H1 (cell line): ENCODE results near the gene B3GLCT. TPM values are rescaled to one million over a fixed set of nuclear protein-coding genes. Genes with fewer than 3 reads are reported as not detected.

Experiments used
- CTCF ChIA-PET: fragments of 300-600 bp; sonication (Branson Sonifier 250); formaldehyde crosslinking; loops from one replicate; lab custom pipeline; 2021; ENCODE audit not compliant: partially characterized antibody; lab: Charles Lee
- POLR2A ChIA-PET: fragments of 300-600 bp; sonication (Branson Sonifier 250); formaldehyde crosslinking; loops from one replicate; lab custom pipeline; 2021; ENCODE audit warnings: inconsistent platforms; ENCODE audit not compliant: partially characterized antibody; lab: Charles Lee
- DNase-seq, 2 experiments: peaks; one replicate each; pipeline versions ENCODE4 v3.0.0 to v3.0.0-alpha.2; 2010 to 2022; ENCODE audit warnings: low spot score in 2 of 2, low read depth in 1 of 2, mixed read lengths in 1 of 2
- FAIRE-seq: peaks from 2 replicates; lab custom pipeline; 2011; peaks lifted over from hg19 to GRCh38; lab: Jason Lieb, UNC
- H2AFZ ChIP-seq: 2 replicates; pipeline ENCODE4 v1.8.1; 2012; ENCODE audit warnings: low read length, inconsistent platforms
- H2AK5ac ChIP-seq: 2 replicates; pipeline ENCODE4 v1.6.1; 2013; ENCODE audit warnings: low read depth, low read length
- H2BK120ac ChIP-seq: replicated peaks from 2 replicates; pipeline ENCODE3; 2013; ENCODE audit warnings: low read depth, low read length, inconsistent platforms
- H2BK12ac ChIP-seq: 2 replicates; pipeline ENCODE4 v1.6.1; 2013; ENCODE audit warnings: low read depth, low read length
- H2BK15ac ChIP-seq: 2 replicates; pipeline ENCODE4 v1.6.1; 2013; ENCODE audit warnings: low read length
- H2BK20ac ChIP-seq: 2 replicates; pipeline ENCODE4 v1.6.1; 2013; ENCODE audit warnings: low read length
- H2BK5ac ChIP-seq: 2 replicates; pipeline ENCODE4 v1.6.1; 2013; ENCODE audit warnings: low read depth, low read length
- H3K14ac ChIP-seq: 2 replicates; pipeline ENCODE4 v1.6.1; 2013; ENCODE audit warnings: inconsistent platforms; ENCODE audit not compliant: insufficient read length
- H3K18ac ChIP-seq: 2 replicates; pipeline ENCODE4 v1.6.1; 2013; ENCODE audit warnings: low read length; ENCODE audit errors: extremely low read depth
- H3K23ac ChIP-seq: 2 replicates; pipeline ENCODE4 v1.6.1; 2013; ENCODE audit warnings: inconsistent platforms; ENCODE audit not compliant: insufficient read length
- H3K23me2 ChIP-seq: 2 replicates; pipeline ENCODE4 v1.6.1; 2013; ENCODE audit warnings: low read depth, low read length
- H3K27ac ChIP-seq: 2 replicates; pipeline ENCODE4 v1.6.1; 2011; ENCODE audit warnings: low read depth, low read length, inconsistent platforms
- H3K27me3 ChIP-seq, 4 experiments: replicated peaks in 1 of 4; 1 replicate in 1 of 4; 2 replicates in 3 of 4; pipeline versions ENCODE4 v1.6.1 to v1.8.1; 2011 to 2013; ENCODE audit warnings: low read length in 3 of 4, mild to moderate bottlenecking in 3 of 4, inconsistent platforms in 2 of 4, mixed read lengths in 2 of 4, moderate library complexity in 1 of 4; ENCODE audit not compliant: control insufficient read depth in 3 of 4, insufficient read depth in 3 of 4; ENCODE audit errors: extremely low read depth in 1 of 4
- H3K36me3 ChIP-seq, 4 experiments: 2 replicates each; pipeline versions ENCODE4 v1.6.1 to v1.8.1; 2011 to 2013; ENCODE audit warnings: mild to moderate bottlenecking in 4 of 4, low read length in 3 of 4, moderate library complexity in 2 of 4, control low read depth in 1 of 4, inconsistent platforms in 1 of 4; ENCODE audit not compliant: insufficient read depth in 4 of 4, control insufficient read depth in 2 of 4
- H3K4ac ChIP-seq: replicated peaks from 2 replicates; pipeline ENCODE3; 2013; ENCODE audit warnings: low read length, low read depth, mixed read lengths, inconsistent platforms; ENCODE audit not compliant: insufficient read length
- H3K4me1 ChIP-seq, 4 experiments: replicated peaks in 1 of 4; 1 replicate in 1 of 4; 2 replicates in 3 of 4; pipeline versions ENCODE4 v1.6.1 to v1.8.1; 2011 to 2013; ENCODE audit warnings: low read length in 3 of 4, inconsistent platforms in 2 of 4, mixed read lengths in 1 of 4; ENCODE audit not compliant: insufficient read depth in 4 of 4, control insufficient read depth in 3 of 4
- H3K4me2 ChIP-seq, 2 experiments: 2 replicates each; pipeline versions ENCODE4 v1.6.1 to v1.8.1; 2011 to 2013; ENCODE audit warnings: low read depth in 2 of 2, low read length in 2 of 2, control low read depth in 1 of 2, inconsistent platforms in 1 of 2, mild to moderate bottlenecking in 1 of 2; ENCODE audit not compliant: insufficient read depth in 1 of 2
- H3K4me3 ChIP-seq, 4 experiments: fragments of 200-600, 300-600 bp in 1 of 4; sonication (generic), shearing (Covaris generic), sonication (Bioruptor Twin) in 1 of 4; 2 replicates each; pipeline versions ENCODE4 v1.5.1 to v1.8.1; 2011 to 2016; ENCODE audit warnings: low read length in 4 of 4, low read depth in 3 of 4, control low read depth in 2 of 4, inconsistent platforms in 2 of 4, mild to moderate bottlenecking in 2 of 4, mixed read lengths in 1 of 4, moderate library complexity in 1 of 4; ENCODE audit not compliant: insufficient read depth in 2 of 4; ENCODE audit errors: extremely low read depth in 1 of 4
- H3K56ac ChIP-seq: replicated peaks from 2 replicates; pipeline ENCODE3; 2013; ENCODE audit warnings: low read depth, mild to moderate bottlenecking, mixed read lengths, low read length, inconsistent platforms; ENCODE audit not compliant: insufficient read length
- H3K79me1 ChIP-seq: 2 replicates; pipeline ENCODE4 v1.6.1; 2013; ENCODE audit warnings: low read depth, low read length, control low read depth
- H3K79me2 ChIP-seq, 2 experiments: 2 replicates each; pipeline versions ENCODE4 v1.6.1 to v1.8.1; 2012 to 2013; ENCODE audit warnings: low read length in 2 of 2, mild to moderate bottlenecking in 2 of 2, inconsistent platforms in 1 of 2; ENCODE audit not compliant: insufficient read depth in 2 of 2, control insufficient read depth in 1 of 2
- H3K9ac ChIP-seq, 4 experiments: replicated peaks in 1 of 4; 1 replicate in 1 of 4; 2 replicates in 3 of 4; pipeline versions ENCODE4 v1.6.1 to v1.8.1; 2011 to 2013; ENCODE audit warnings: low read depth in 3 of 4, low read length in 3 of 4, control low read depth in 2 of 4, mild to moderate bottlenecking in 2 of 4, moderate library complexity in 2 of 4, inconsistent platforms in 1 of 4; ENCODE audit errors: extremely low read depth in 1 of 4
- H3K9me3 ChIP-seq, 2 experiments: 2 replicates each; pipeline versions ENCODE4 v1.6.1 to v1.8.1; 2012 to 2013; ENCODE audit warnings: mild to moderate bottlenecking in 2 of 2, moderate library complexity in 2 of 2, control low read depth in 1 of 2, inconsistent platforms in 1 of 2, low read depth in 1 of 2, low read length in 1 of 2, mixed read lengths in 1 of 2; ENCODE audit not compliant: insufficient read depth in 2 of 2
- H4K20me1 ChIP-seq, 2 experiments: replicated peaks in 1 of 2; 2 replicates each; pipeline versions ENCODE3 to v1.8.1; 2011 to 2013; ENCODE audit warnings: inconsistent platforms in 2 of 2, low read length in 2 of 2, mild to moderate bottlenecking in 1 of 2; ENCODE audit not compliant: insufficient read depth in 2 of 2, control insufficient read depth in 1 of 2
- H4K5ac ChIP-seq: 2 replicates; pipeline ENCODE4 v1.6.1; 2013; ENCODE audit warnings: low read length, low read depth, mixed read lengths, inconsistent platforms; ENCODE audit not compliant: insufficient read length
- H4K8ac ChIP-seq: 2 replicates; pipeline ENCODE4 v1.8.0; 2013; ENCODE audit warnings: mild to moderate bottlenecking, moderate library complexity, low read length, inconsistent platforms; ENCODE audit not compliant: insufficient read depth; ENCODE audit errors: extremely low read depth
- H4K91ac ChIP-seq: replicated peaks from 2 replicates; pipeline ENCODE3; 2013; ENCODE audit warnings: low read length, mixed read lengths, inconsistent platforms; ENCODE audit not compliant: insufficient read length
- CREB1 ChIP-seq: IDR thresholded peaks from 2 replicates; pipeline ENCODE4 v1.6.1; 2012; ENCODE audit warnings: inconsistent platforms
- CTBP2 ChIP-seq: IDR thresholded peaks from 2 replicates; pipeline ENCODE4 v1.7.0; 2011; ENCODE audit warnings: borderline replicate concordance, mild to moderate bottlenecking, moderate library complexity, mixed read lengths, low read length; ENCODE audit not compliant: insufficient read depth, insufficient read length
- JUN ChIP-seq: IDR thresholded peaks from 2 replicates; pipeline ENCODE4 v1.6.1; 2011; ENCODE audit warnings: low read depth, mild to moderate bottlenecking, improper control_type of control experiment, low read length
- JUND ChIP-seq: IDR thresholded peaks from 2 replicates; pipeline ENCODE4 v1.6.1; 2011; ENCODE audit warnings: mild to moderate bottlenecking, improper control_type of control experiment, low read length
- POU5F1 ChIP-seq: IDR thresholded peaks from 2 replicates; pipeline ENCODE4 v1.6.1; 2011; ENCODE audit warnings: low read depth, mild to moderate bottlenecking, low read length, moderate library complexity
- SIRT6 ChIP-seq: IDR thresholded peaks from one replicate; pipeline ENCODE4 v1.7.1; 2012; ENCODE audit warnings: low read length, inconsistent platforms
- SRF ChIP-seq: IDR thresholded peaks from 2 replicates; pipeline ENCODE4 v1.6.1; 2011; ENCODE audit warnings: mild to moderate bottlenecking, low read depth, low read length, moderate library complexity
- TAF7 ChIP-seq: optimal IDR thresholded peaks from 2 replicates; pipeline ENCODE3; 2011; ENCODE audit warnings: low read depth, mild to moderate bottlenecking, inconsistent platforms, low read length, moderate library complexity, borderline replicate concordance
- WGBS, 2 experiments: shearing (Covaris generic) in 1 of 2; methylation state at CpG; one replicate each; pipeline versions ENCODE4 v1.1.6 to v1.1.7; 2013 to 2015; ENCODE audit warnings: low lambda C conversion rate in 2 of 2, mixed read lengths in 2 of 2, inconsistent platforms in 1 of 2, low coverage in 1 of 2, missing lambda C conversion rate in 1 of 2; ENCODE audit not compliant: insufficient replicate concordance in 2 of 2, insufficient coverage in 1 of 2, insufficient read length in 1 of 2; ENCODE audit errors: extremely low coverage in 1 of 2, missing lambda C conversion rate in 1 of 2; 5-methylcytosine and 5-hydroxymethylcytosine counted together
- polyA plus RNA-seq, 7 experiments: library from polyadenylated mRNA; depleted of rRNA in 3 of 7; stranded (reverse) in 5 of 7; unstranded in 2 of 7; fragments of >200 nt in 5 of 7; fragments of 200-250 nt in 2 of 7; gene quantifications; 1 replicate in 5 of 7; 2 replicates in 1 of 7; 4 replicates in 1 of 7; pipeline versions ENCODE4 v1.2.1 to v1.2.3, GENCODE V29; 2011 to 2013; ENCODE audit warnings: missing spikeins in 2 of 7, mixed read lengths in 2 of 7
- total RNA-seq: library from RNA; stranded (reverse); fragmentation: NEBNext Ultra II Directional; extraction: Animal tissue kit (Norgen Biotek cat#: 25700); gene quantifications from 2 replicates; pipeline ENCODE4 v1.2.1, GENCODE V29; 2021

Gene B3GLCT
- total and polyA plus RNA-seq, 2 of the 8 experiments (the other 6 are each of a cell fraction or from before 2014, with no cell fraction given), result 1.5 to 4.1 TPM

- Histone ChIP-seq H2AK5ac (no peak overlapping the region), H3K27ac (no peak overlapping the region), H2BK12ac (no peak overlapping the region), H2AFZ (no peak overlapping the region), H3K56ac (no peak overlapping the region), H3K79me1 (no peaks in the 10 kb centered on the region), H3K4me1 (no peaks in the 10 kb centered on the region; a peak in 1 of 7 replicates), H3K4ac (no peak overlapping the region), H3K4me3 (no peak overlapping the region), H4K91ac (no peak overlapping the region), H3K36me3 (no peaks in the 10 kb centered on the region; a peak in 1 of 8 replicates), H3K27me3 (peaks cover 0 to 1% (median 0%) of the 10 kb centered on the region in 4 experiments; a peak in 1 of 7 replicates), H3K23ac (no peak overlapping the region), H3K79me2 (no peaks in the 10 kb centered on the region), H2BK15ac (no peak overlapping the region), H3K23me2 (no peaks in the 10 kb centered on the region), H4K8ac (no peak overlapping the region), H4K5ac (no peak overlapping the region), H3K18ac (no peak overlapping the region), H3K4me2 (no peak overlapping the region), H4K20me1 (no peaks in the 10 kb centered on the region), H2BK20ac (no peak overlapping the region), H3K9me3 (peaks cover 1 to 6% of the 10 kb centered on the region in 2 experiments; a peak in 2 of 4 replicates), H3K14ac (no peak overlapping the region), H2BK5ac (no peak overlapping the region), H2BK120ac (no peak overlapping the region), H3K9ac (no peak overlapping the region)
- FAIRE-seq, result no peak
- 89% methylated on average over 3 of the region's 3 CpGs; no CpG with 5 or more reads in 1 of the 2 experiments for whole genome bisulfite sequencing, 2 experiments
- DNase-seq, result no peak
- TF ChIP-seq SRF (no peak), CREB1 (no peak), SIRT6 (no peak), TAF7 (no peak), JUND (no peak), JUN (no peak), CTBP2 (no peak), POU5F1 (no peak)
- CTCF ChIA-PET, result no interaction called here
- POLR2A ChIA-PET, result no interaction called here
These were observed 122.3 kb downstream of the B3GLCT start for GRCh38 chr13:31322026-31322425.
